ENCODE data around the gene RFC3.
A peak's percentile ranks its signal among the peaks of the same experiment; 100 is the strongest.

Gene RFC3

DNA sequence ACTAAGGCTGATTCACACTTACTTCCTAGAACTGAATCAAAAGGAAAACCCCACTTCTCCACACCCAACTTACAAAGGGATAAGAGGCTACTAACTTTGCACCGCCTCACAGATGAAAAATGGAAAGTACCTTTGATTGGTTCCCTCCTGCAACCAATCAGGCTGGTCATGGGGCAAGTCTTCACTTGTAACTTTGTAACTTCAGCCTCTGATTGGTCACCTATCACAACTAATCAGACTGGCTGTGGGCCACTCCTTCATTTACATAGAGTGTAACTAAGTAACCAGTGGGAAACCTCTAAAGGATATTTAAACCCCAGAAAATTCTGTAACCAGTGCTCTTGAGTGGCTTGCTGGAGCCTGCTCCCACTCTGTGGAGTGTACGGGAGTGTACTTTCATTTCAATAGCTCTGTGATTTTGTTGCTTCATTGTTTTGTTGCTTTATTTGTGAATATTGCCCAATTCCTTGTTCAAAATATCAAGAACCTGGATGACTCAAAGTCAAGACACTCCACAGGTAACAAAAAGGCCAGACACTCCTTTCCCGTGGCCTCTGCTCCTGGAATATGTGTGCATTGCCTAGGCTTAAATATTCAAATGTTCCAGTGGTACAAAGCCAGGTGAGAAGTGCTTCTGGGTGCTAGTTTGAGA, 50.5 kb downstream of the RFC3 start:
- DNase-seq = no peak

DNA sequence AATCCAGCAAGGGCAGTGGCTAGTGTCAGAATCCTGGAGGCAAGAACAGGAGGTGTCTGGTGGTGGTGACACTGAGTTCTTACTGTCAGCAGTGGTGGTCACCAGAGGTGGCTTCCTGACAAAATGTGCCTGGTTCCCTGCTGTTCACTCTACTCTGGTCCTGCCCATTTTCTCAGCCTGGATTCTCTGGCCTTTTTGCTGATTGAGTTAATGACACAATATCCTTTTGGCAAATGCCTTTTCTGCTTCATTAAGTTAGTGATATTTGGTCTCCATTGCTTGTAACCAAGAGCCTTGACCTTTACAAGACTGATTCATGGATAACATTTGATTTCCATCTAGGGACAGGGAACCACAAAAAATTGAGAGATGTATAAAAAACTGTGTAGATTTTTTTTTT, 51.1 kb downstream of the RFC3 start:
- no peak for DNase-seq

DNA sequence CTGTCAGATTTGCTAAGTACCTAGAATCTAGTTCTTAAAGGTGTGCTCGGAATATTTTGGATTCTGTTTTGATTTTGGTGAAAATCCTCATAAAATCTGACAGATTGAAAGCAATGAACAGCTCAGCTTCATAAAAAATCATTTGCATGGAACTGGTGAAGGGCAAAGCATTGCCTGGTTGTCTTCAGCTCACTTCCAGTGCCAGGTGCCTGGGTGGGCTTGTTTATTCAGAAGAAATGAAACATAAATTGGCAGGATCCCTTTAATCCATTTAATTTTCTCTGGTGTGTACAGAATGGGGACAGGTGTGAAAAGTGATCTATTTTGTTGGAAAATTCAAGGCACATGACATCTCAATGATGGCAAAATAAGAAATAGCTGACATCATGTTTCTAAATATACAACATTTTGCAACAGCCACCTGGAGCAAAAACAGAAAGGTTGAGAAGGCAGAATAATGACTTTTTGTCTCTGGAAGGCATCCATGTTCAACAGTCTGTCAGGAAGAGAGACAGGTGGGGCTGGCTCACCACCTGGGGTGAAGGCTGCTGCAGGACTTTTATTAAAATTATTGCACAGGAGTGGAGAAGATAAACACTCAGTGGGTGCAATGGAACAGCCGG, 52.2 kb downstream of the RFC3 start:
- DNase-seq = peak; percentile 87 to 92

DNA sequence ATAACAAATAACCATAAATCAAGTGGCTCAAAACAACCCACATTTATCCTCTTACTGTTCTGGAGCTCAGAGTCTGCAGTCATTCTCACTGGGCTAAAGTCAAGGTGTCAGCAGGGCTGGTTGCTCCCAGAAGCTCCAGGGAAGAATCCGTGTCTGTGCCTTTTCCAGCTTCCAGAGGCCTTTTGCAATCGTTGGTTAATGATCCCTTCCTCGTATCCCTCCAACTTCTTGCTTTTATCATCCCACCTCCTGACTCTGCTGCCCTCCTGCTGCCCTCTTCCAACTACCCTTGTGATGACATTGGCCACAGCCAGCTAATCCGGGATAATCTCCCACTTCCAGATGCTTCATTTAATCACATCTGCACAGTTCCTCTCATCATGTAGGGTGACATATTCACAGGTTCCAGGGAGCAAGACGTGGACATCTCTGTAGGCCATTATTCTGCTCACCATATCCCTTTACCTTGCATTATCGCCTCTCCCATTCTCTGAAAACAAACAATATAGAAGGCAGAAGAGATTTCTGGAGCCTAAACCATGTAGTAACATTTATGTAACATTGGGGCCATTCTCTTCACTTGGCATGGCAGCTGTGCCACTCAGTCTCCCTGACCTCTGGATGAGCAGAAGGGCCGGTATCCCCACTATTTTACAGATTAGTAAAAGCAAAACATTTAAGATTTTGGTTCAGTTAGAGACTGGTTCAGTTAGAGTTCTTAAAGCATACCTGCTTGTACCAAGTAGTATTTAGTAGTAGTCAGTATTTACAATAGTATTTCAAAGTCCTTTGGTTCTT, 53.5 kb downstream of the RFC3 start:
- no peak for DNase-seq

DNA sequence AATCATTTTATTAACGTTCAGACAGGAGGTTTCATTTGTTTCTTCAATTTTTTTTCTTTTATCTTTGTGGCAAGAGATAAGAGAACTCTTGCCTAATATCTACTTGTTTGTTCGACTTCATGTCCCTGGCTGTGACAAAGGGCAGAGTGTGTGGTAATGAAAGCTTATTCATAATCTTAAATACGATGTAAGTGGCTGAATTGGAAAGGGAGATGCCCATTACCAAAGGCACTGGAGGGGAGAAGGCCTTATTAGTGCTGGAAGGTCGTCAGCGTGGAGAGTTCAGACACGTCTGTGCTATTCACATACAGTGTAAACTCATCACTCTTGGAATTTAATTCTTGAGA, 54.0 kb downstream of the RFC3 start:
- DNase-seq = no peak

DNA sequence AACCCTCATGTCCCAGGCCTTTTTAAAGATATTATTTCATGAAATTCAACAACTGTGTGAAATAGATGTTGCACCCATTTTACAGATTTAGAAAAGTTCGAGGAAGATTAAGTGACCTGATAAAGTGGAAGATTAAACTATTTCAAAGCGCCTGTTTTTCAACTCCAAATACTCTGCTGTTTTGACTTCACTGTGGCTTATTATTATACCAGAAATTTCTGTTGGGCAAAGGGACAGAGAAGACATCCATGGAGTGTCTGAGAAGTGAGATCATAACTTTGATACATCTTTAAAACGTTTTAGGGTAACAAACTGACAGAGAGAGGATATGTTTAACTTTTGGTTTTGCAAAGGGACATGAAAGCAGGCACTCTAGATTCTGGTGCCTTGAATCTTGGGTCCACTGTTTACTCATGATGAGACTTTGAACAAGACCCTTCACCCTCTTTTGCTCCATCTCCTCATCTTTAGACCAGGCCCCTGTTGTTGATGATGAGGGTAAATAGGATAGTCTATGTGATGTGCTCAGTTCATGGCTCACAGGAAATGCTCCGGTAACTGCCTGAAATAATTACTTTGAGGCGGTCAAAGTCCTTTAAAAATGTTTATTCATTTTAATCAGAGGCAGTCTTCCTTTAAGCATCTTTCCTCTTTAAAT, 55.4 kb downstream of the RFC3 start:
- no peak for DNase-seq

DNA sequence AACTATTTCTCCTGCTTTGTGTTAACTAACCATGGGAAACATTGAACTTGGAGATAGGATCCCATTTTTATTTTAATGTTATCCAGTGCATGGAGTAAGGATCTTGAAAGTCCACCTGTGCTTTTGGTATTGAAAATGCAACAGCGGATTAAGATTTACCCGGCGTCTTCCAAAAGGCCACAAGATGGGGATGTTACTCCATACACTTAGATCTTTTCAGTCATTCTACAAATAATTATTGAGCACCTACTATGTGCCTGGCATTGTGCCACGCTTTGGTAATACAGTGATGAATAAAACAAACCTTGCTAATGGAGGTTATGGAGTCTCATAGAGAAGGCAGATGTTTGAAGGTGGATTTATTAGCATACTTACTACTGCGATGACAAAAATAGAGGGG, 56.9 kb downstream of the RFC3 start:
- DNase-seq = no peak

DNA sequence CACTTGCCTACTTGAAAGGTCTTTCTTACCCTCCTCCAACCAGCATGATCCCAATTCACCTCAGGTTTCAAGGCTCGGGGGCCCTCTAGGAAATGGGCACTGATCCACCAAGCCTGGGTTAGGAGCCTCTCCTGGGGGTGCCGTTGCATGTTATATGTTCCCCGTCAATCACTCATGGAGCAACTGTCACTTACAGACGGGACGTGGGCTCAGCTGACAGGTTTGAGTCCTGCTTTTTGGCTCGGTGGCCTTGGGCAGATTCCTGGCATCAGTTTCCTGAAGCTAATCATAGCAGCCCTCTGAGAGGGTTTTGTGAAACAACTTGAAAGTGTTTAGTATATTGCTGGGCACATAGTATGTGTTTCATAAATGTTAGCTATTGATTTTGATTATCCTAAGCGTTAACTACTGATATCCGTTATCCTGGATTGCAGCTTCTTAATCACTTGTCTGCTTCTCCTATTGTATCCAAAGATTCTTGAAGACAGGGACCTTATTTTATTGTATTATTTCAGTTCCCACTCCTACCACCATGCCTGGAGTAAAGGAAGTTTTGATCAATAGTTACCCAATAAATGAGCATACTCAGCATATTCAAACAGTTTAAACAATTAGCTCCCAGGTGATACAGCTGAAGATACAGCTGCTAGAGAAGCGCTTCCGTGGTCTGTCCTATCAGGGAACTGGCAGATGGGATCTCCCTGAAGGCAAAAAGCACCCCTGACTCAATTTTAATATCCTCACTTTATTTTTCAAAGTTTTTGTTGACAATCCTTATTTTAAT, 57.9 kb downstream of the RFC3 start:
- no peak for DNase-seq

DNA sequence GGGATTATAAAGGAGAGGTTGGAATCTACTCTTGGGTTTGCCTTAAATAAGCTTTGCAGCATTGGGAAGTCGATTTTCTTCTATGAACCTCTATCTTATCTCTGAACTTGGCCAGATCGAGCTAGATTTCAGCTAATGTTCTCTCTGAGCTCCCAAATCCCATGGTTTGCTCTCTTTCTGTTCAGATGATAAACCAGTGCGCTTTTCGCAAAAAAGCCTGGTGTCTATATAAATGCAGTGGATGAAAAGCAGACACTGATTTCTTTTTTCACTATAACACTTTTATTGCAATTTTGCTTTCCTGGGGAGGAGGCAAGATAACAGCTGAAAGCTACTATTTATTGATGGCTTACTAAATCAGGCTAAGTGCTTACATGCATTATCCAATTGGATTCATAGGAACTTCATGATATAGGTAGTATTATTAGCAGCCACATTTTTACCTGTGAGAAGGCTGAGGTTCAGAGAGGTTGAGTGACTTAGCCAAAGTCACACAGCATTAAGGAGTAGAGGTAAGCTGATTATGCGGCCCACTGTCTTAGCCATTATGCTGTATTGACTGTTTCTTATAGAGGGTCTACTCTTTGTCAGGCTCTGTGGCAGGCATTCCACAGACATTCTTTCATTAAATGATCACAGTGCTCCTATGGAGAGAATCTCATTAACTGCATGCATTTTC, 58.9 kb downstream of the RFC3 start:
- DNase-seq = no peak

DNA sequence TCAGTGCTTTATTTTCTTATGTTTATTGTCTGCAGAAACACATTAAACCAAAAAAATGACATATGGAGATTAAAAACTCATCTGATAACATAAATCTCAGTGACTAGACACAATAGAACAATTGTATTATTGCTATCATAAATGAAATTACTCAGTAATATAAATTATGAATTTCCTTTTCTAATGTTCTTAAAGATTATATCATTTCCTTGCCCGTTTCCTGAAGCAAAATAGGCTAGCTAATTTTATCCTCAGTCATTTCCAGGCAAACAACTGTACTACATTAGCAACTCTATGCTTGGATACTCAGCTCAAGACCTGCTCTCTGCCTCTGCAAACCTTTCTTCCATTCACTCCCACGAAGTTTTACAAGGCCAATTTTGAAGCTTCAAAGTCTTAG, 61.2 kb downstream of the RFC3 start:
- no peak for DNase-seq

DNA sequence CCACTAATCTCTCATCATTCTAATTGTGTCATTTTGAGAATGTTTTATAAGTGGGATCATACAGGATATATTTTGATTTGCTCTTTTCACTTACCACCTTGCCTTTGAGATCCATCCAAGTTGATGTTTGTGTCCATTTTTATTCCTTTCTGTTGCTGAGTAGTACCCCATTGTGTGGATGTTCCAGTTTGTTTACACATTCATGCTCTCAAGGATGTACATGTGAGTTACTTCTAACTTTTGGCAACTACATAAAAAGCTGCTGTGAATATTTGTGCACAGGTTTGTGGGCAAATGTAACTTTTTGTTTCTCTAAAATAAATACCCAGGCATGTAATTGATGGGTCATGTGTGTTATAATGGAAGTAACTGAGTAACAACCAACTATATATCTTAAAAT, 64.9 kb downstream of the RFC3 start:
- no peak for DNase-seq

DNA sequence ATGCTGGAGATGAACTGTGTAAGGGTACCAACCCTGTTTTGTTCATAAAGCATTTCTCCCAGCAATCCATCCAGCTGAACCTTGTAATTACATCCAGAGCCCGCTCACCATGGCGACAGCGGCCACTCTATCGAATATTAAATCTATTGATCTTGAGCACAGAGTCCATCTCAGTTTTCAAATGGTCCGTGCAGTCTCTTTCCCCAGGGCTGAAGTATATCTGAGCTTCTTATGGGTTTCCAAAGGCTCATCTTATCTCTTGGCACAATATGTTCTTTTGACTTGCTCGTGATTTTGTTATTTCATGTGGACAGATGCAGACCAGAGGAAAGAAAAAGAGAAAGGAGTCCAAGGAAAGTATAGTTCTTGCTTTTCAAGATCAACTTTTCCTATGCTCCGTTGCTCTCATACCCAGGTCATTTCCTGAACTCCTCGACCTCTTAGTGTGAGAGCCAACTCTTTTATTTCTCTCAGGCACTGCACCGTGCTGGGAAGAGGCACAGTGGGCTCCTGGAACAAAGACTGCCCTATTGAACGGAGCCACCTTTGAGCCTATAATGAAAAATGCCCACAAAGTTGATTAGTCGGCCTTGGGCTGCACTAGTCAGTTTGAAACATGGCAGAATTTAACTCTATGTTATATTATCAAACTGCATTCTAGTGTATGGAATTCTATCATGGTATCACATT, 66.7 kb downstream of the RFC3 start:
- no peak for DNase-seq
